OCI-LY3 (cell line): ENCODE data around the gene RNF181.

Experiments
- EZH2phosphoT487 ChIP-seq: fragments of 200-600 bp; shearing (Covaris generic); IDR thresholded peaks from 2 replicates; pipeline ENCODE4 v1.6.1; 2018; ENCODE audit warnings: antibody characterized with exemption, mixed run types, low read depth
- TF ChIP-seq, protein P1 (sequence below): fragments of 200-600, 300-600 bp; sonication (generic); IDR thresholded peaks from 2 replicates; pipeline ENCODE4 v1.5.1; 2014; ENCODE audit warnings: antibody characterized with exemption, low read length, low read depth

DNA sequence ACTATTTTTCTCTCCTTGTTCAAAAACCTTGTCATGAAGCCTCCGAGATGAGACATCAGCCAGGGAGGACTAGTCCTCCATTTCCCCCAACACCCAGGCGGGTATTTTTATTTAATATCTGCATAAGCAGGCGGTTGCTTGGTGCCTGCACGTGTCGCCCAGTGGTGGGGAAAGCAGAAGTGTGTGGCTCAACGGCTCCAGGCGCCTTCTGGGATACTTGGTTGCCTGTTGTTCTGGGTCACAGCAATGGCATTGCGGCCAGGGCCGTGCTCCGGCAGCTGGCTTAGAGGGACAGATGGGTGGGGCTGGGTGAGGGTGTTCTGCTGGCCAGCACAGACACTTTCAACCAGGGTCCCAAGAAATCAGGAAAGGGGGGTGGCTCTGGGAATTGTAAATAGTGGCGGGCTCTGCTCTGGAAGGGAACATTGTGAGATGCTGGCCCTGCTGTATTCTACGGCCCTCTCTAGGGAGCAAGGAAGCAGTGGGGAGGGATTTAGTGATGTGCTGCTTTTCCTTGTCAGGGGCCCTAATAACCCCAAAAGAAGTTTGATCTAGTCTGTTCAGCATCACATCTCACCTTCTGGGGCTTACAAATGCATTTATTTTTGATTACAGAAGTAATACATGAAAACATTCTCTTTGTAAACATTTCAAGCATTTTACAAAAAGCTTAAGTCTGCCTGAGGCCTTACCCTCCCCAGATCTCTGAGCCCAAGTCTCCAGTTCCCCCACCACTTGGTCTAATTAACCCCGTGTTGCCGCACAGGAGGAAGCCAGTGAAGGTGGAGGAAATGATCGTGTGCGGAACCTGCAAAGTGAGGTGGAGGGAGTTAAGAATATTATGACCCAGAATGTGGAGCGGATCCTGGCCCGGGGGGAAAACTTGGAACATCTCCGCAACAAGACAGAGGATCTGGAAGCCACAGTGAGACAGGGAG, 17.0 kb upstream of the RNF181 start:
- TF ChIP-seq, protein P1, sequence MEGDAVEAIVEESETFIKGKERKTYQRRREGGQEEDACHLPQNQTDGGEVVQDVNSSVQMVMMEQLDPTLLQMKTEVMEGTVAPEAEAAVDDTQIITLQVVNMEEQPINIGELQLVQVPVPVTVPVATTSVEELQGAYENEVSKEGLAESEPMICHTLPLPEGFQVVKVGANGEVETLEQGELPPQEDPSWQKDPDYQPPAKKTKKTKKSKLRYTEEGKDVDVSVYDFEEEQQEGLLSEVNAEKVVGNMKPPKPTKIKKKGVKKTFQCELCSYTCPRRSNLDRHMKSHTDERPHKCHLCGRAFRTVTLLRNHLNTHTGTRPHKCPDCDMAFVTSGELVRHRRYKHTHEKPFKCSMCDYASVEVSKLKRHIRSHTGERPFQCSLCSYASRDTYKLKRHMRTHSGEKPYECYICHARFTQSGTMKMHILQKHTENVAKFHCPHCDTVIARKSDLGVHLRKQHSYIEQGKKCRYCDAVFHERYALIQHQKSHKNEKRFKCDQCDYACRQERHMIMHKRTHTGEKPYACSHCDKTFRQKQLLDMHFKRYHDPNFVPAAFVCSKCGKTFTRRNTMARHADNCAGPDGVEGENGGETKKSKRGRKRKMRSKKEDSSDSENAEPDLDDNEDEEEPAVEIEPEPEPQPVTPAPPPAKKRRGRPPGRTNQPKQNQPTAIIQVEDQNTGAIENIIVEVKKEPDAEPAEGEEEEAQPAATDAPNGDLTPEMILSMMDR, result no peak
- TF ChIP-seq EZH2phosphoT487, result no peak
